ENCODE data around the gene PGP. TPM values are rescaled to one million over a fixed set of nuclear protein-coding genes. Genes with fewer than 3 reads are reported as not detected.

Gene PGP
- total RNA-seq, 1 experiment from 2014 or later, result 32.6 TPM

DNA sequence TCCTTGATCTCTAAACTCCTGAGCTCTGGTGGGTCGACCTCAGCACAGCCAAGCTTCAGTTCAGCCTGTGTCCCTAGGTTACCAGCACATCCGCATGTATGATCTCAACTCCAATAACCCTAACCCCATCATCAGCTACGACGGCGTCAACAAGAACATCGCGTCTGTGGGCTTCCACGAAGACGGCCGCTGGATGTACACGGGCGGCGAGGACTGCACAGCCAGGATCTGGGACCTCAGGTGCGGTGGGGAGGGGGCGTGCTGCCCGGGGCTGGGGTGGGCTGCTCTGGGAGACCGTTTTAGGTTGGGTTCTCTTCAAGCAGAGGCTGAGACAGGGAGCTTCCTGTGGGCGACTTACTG, 8.2 kb downstream of the PGP start:
- POLR2A ChIA-PET, result interaction anchor here (0.9 kb wide), 1 partner anchor 9 kb away, joined by 3 read pairs; no protein-coding TSS in a partner anchor
- Histone ChIP-seq H3K36me3 (ENCODE audit: control insufficient read depth in 1 of 2, insufficient read depth in 2 of 2, low read length in 2 of 2) (peaks cover 4 to 19% of the 10 kb centered on the region in 2 experiments; a peak in 3 of 4 replicates), H3K9me2 (ENCODE audit: insufficient read depth) (no peaks in the 10 kb centered on the region), H3K27ac (ENCODE audit: low read depth, low read length) (peak overlapping the region; percentile 94), H3K9ac (ENCODE audit: low read length) (peak overlapping the region; percentile 81), H3K79me2 (ENCODE audit: insufficient read depth, low read length) (peaks cover 25% of the 10 kb centered on the region), H3K4me2 (ENCODE audit: low read length) (peak overlapping the region; percentile 99), H3K9me3 (ENCODE audit: control insufficient read depth in 1 of 2, insufficient read depth in 1 of 2, low read depth in 1 of 2, low read length in 2 of 2) (no peaks in the 10 kb centered on the region), H4K20me1 (ENCODE audit: insufficient read depth) (no peaks in the 10 kb centered on the region), H3K4me1 (ENCODE audit: control insufficient read depth in 1 of 2, insufficient read depth in 2 of 2, low read length in 2 of 2) (peaks cover 5 to 23% of the 10 kb centered on the region in 2 experiments), H3K4me3 (replicated peaks in 1 of 2; ENCODE audit: low read depth in 1 of 2, low read length in 2 of 2) (peak overlapping the region; percentile 81 to 86), H3K27me3 (ENCODE audit: insufficient read depth, low read length) (no peaks in the 10 kb centered on the region), H2AFZ (ENCODE audit: low read depth, low read length, poor library complexity, severe bottlenecking) (no peak overlapping the region)
- RAD21 ChIA-PET (ENCODE audit: low non-redundant PET in 1 of 2, low total read pairs in 2 of 2, uncharacterized antibody in 2 of 2, unreplicated experiment in 2 of 2), result no interaction called here
- ATAC-seq (no peak), DNase-seq (ENCODE audit: low read depth, low spot score) (no peak)
- CTCF ChIA-PET, result interaction anchor here (3.0 kb wide), 1 partner anchor 11 kb away, joined by 11 read pairs; no protein-coding TSS in a partner anchor
- no peak for TF ChIP-seq ZNF274 (IDR thresholded peaks at IDR 0.05; ENCODE audit: low read depth, low read length)
- TF ChIP-seq, protein P1, sequence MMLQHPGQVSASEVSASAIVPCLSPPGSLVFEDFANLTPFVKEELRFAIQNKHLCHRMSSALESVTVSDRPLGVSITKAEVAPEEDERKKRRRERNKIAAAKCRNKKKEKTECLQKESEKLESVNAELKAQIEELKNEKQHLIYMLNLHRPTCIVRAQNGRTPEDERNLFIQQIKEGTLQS (IDR thresholded peaks at IDR 0.05), result no peak
- TF ChIP-seq JUND (IDR thresholded peaks at IDR 0.05), result no peak
- no peak for TF ChIP-seq TCF7L2 (IDR thresholded peaks at IDR 0.05; ENCODE audit: borderline replicate concordance, extremely low read depth, insufficient read depth, insufficient read length)
- TF ChIP-seq SP1 (IDR thresholded peaks at IDR 0.05; ENCODE audit: low read depth), result no peak
- no peak for TF ChIP-seq SIN3A (IDR thresholded peaks at IDR 0.05; ENCODE audit: low read depth)
- no peak for TF ChIP-seq ELF1 (IDR thresholded peaks at IDR 0.05; ENCODE audit: borderline replicate concordance, low read depth)
- TF ChIP-seq, protein P2, sequence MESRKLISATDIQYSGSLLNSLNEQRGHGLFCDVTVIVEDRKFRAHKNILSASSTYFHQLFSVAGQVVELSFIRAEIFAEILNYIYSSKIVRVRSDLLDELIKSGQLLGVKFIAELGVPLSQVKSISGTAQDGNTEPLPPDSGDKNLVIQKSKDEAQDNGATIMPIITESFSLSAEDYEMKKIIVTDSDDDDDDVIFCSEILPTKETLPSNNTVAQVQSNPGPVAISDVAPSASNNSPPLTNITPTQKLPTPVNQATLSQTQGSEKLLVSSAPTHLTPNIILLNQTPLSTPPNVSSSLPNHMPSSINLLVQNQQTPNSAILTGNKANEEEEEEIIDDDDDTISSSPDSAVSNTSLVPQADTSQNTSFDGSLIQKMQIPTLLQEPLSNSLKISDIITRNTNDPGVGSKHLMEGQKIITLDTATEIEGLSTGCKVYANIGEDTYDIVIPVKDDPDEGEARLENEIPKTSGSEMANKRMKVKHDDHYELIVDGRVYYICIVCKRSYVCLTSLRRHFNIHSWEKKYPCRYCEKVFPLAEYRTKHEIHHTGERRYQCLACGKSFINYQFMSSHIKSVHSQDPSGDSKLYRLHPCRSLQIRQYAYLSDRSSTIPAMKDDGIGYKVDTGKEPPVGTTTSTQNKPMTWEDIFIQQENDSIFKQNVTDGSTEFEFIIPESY (IDR thresholded peaks at IDR 0.05; ENCODE audit: extremely low read depth, insufficient replicate concordance, low read length), result no peak
- no peak for TF ChIP-seq ZFX (IDR thresholded peaks at IDR 0.05)
- no peak for TF ChIP-seq RAD21 (IDR thresholded peaks at IDR 0.05; ENCODE audit: low read depth)
- TF ChIP-seq CEBPB (IDR thresholded peaks at IDR 0.05; ENCODE audit: low read depth), result no peak
- no peak for TF ChIP-seq POLR2A (IDR thresholded peaks at IDR 0.05; ENCODE audit: borderline replicate concordance, extremely low read depth, insufficient read depth, insufficient read length)
- TF ChIP-seq YY1 (IDR thresholded peaks at IDR 0.05; ENCODE audit: extremely low read depth, insufficient replicate concordance, low read depth, low read length), result no peak
- no peak for TF ChIP-seq FOSL1 (IDR thresholded peaks at IDR 0.05; ENCODE audit: low read depth)
- TF ChIP-seq EZH2 (IDR thresholded peaks at IDR 0.05), result no peak
- TF ChIP-seq, protein P3, sequence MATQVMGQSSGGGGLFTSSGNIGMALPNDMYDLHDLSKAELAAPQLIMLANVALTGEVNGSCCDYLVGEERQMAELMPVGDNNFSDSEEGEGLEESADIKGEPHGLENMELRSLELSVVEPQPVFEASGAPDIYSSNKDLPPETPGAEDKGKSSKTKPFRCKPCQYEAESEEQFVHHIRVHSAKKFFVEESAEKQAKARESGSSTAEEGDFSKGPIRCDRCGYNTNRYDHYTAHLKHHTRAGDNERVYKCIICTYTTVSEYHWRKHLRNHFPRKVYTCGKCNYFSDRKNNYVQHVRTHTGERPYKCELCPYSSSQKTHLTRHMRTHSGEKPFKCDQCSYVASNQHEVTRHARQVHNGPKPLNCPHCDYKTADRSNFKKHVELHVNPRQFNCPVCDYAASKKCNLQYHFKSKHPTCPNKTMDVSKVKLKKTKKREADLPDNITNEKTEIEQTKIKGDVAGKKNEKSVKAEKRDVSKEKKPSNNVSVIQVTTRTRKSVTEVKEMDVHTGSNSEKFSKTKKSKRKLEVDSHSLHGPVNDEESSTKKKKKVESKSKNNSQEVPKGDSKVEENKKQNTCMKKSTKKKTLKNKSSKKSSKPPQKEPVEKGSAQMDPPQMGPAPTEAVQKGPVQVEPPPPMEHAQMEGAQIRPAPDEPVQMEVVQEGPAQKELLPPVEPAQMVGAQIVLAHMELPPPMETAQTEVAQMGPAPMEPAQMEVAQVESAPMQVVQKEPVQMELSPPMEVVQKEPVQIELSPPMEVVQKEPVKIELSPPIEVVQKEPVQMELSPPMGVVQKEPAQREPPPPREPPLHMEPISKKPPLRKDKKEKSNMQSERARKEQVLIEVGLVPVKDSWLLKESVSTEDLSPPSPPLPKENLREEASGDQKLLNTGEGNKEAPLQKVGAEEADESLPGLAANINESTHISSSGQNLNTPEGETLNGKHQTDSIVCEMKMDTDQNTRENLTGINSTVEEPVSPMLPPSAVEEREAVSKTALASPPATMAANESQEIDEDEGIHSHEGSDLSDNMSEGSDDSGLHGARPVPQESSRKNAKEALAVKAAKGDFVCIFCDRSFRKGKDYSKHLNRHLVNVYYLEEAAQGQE (IDR thresholded peaks at IDR 0.05; ENCODE audit: low read depth), result no peak
- no TSS peak for BruUV-seq (replicated peaks)
- intact Hi-C loops (cut with micrococcal nuclease), result no loop called here
